ENCODE measurements around the gene CYB5B.

DNA sequence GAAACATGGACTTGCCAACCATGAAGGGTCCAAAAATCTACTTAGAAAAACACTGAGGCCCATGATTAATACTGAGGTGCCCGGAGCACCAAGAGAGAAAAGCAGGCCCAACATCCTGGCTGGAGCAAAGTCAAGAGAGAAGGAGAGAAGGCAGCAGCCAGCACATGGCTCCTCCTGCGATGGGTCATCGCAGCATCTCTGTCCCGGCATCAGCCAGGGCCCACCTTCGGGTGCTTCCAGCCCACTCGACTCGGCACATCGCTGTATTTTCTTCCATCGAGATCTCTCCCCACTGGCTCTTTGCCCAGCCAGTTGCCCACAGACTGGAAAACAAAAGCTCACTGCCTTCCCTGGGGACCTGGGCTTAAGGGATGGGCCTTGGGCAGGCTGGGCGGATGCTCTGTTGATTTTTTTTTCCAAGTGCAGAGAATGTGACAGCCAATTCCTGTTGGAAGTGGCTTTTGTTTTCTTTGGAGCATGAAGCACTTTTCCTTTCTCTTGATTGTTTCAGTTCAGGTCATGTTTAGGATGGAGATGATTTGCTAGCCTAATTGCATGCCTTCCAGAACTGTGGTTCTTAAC, 58.1 kb downstream of the CYB5B start:
- TF ChIP-seq, protein P1, sequence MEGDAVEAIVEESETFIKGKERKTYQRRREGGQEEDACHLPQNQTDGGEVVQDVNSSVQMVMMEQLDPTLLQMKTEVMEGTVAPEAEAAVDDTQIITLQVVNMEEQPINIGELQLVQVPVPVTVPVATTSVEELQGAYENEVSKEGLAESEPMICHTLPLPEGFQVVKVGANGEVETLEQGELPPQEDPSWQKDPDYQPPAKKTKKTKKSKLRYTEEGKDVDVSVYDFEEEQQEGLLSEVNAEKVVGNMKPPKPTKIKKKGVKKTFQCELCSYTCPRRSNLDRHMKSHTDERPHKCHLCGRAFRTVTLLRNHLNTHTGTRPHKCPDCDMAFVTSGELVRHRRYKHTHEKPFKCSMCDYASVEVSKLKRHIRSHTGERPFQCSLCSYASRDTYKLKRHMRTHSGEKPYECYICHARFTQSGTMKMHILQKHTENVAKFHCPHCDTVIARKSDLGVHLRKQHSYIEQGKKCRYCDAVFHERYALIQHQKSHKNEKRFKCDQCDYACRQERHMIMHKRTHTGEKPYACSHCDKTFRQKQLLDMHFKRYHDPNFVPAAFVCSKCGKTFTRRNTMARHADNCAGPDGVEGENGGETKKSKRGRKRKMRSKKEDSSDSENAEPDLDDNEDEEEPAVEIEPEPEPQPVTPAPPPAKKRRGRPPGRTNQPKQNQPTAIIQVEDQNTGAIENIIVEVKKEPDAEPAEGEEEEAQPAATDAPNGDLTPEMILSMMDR (IDR thresholded peaks at IDR 0.05; ENCODE audit: poor library complexity) = no peak
- TF ChIP-seq EZH2 (IDR thresholded peaks at IDR 0.05; ENCODE audit: borderline replicate concordance) = no peak
